PC-3 (cell line): ENCODE measurements around the gene ASCC2. TPM values are rescaled to one million over a fixed set of nuclear protein-coding genes. Genes with fewer than 3 reads are reported as not detected.

Source experiments
- ATAC-seq: fragments of 200-7000 bp; cut with Tn5 transposase; 2 replicates; pipeline ENCODE4 v1.9.1; 2020; ENCODE audit warnings: mild to moderate bottlenecking, moderate library complexity
- BruUV-seq: library from RNA; stranded (reverse); fragments of 400-500 nt; replicated peaks from 2 replicates; lab custom pipeline; 2021; lab: Mats Ljungman, UMichigan
- CTCF ChIA-PET: fragments of 300-600 bp; sonication (Branson Sonifier 250); formaldehyde crosslinking; loops from one replicate; lab custom pipeline; 2022; ENCODE audit warnings: antibody characterized with exemption; lab: Charles Lee
- POLR2A ChIA-PET: fragments of 300-600 bp; sonication (Branson Sonifier 250); formaldehyde crosslinking; loops from one replicate; lab custom pipeline; 2022; ENCODE audit warnings: antibody characterized with exemption; ENCODE audit not compliant: unreplicated experiment; lab: Charles Lee
- DNase-seq: peaks from one replicate; pipeline ENCODE4 v3.0.0-alpha.2; 2015
- H2AFZ ChIP-seq: fragments of 300-600 bp; sonication (generic); 2 replicates; pipeline ENCODE4 v1.6.0; 2016; ENCODE audit warnings: antibody characterized with exemption, low read length
- H3F3A ChIP-seq: fragments of 300-600 bp; sonication (generic); one replicate; pipeline ENCODE4 v1.6.0; 2017; ENCODE audit warnings: antibody characterized with exemption, low read length, control low read depth, mild to moderate bottlenecking; ENCODE audit not compliant: unreplicated experiment
- H3K27ac ChIP-seq: fragments of 300-600 bp; sonication (generic); 2 replicates; pipeline ENCODE4 v1.5.1; 2016; ENCODE audit warnings: mild to moderate bottlenecking, low read length
- H3K27me3 ChIP-seq: fragments of 300-600 bp; sonication (generic); 2 replicates; pipeline ENCODE4 v1.6.1; 2016; ENCODE audit warnings: low read length, mixed read lengths
- H3K36me3 ChIP-seq: fragments of 300-600 bp; sonication (generic); 2 replicates; pipeline ENCODE4 v1.6.1; 2016; ENCODE audit warnings: low read depth, mixed run types, low read length, mixed read lengths
- H3K4me1 ChIP-seq: fragments of 300-600 bp; sonication (generic); 2 replicates; pipeline ENCODE4 v1.5.1; 2016; ENCODE audit warnings: low read length; ENCODE audit not compliant: insufficient read depth
- H3K4me2 ChIP-seq: fragments of 300-600 bp; sonication (generic); 2 replicates; pipeline ENCODE4 v1.6.0; 2016; ENCODE audit warnings: low read length
- H3K4me3 ChIP-seq: fragments of 300-600 bp; sonication (generic); 2 replicates; pipeline ENCODE4 v1.5.1; 2016; ENCODE audit warnings: mild to moderate bottlenecking, low read length, mixed read lengths
- H3K79me2 ChIP-seq: fragments of 300-600 bp; sonication (generic); 2 replicates; pipeline ENCODE4 v1.6.1; 2017; ENCODE audit warnings: low read length, mixed read lengths
- H3K9ac ChIP-seq: fragments of 300-600 bp; sonication (generic); 2 replicates; pipeline ENCODE4 v1.6.0; 2016; ENCODE audit warnings: mild to moderate bottlenecking, low read length
- H3K9me2 ChIP-seq: fragments of 300-600 bp; sonication (generic); replicated peaks from 2 replicates; pipeline ENCODE4 v1.6.1; 2016; ENCODE audit warnings: mixed run types, low read length, mixed read lengths
- H3K9me3 ChIP-seq: fragments of 300-600 bp; sonication (generic); 2 replicates; pipeline ENCODE4 v1.6.1; 2016; ENCODE audit warnings: low read length, mixed read lengths
- H4K20me1 ChIP-seq: fragments of 300-600 bp; sonication (generic); 2 replicates; pipeline ENCODE4 v1.6.1; 2016; ENCODE audit warnings: low read length, mixed read lengths
- EZH2 ChIP-seq: fragments of 300-600 bp; sonication (generic); IDR thresholded peaks from one replicate; pipeline ENCODE4 v1.6.1; 2017; ENCODE audit warnings: antibody characterized with exemption, mild to moderate bottlenecking, low read length; ENCODE audit not compliant: unreplicated experiment
- EZH2phosphoT487 ChIP-seq: fragments of 300-600 bp; sonication (generic); IDR thresholded peaks from 2 replicates; pipeline ENCODE4 v1.6.1; 2018; ENCODE audit warnings: mild to moderate bottlenecking, antibody characterized with exemption, low read length, borderline replicate concordance
- intact Hi-C: fragments of 100-400 bp; cut with micrococcal nuclease; formaldehyde crosslinking; loops from 2 replicates; pipeline ENCODE4 v1.9.0; 2023
- total RNA-seq: library from RNA; depleted of rRNA; stranded (reverse); fragments of >200 nt; gene quantifications from 2 replicates; pipeline ENCODE4 v1.2.3, GENCODE V29; 2014
- TF ChIP-seq, protein P1 (sequence below): fragments of 300-600 bp; sonication (generic); conservative IDR thresholded peaks from 2 replicates; pipeline ENCODE4 v1.5.1; 2017; ENCODE audit warnings: antibody characterized with exemption, low read depth, mild to moderate bottlenecking, low read length

ASCC2 gene
- total RNA-seq, 1 experiment from 2014 or later: 37.0 TPM

DNA sequence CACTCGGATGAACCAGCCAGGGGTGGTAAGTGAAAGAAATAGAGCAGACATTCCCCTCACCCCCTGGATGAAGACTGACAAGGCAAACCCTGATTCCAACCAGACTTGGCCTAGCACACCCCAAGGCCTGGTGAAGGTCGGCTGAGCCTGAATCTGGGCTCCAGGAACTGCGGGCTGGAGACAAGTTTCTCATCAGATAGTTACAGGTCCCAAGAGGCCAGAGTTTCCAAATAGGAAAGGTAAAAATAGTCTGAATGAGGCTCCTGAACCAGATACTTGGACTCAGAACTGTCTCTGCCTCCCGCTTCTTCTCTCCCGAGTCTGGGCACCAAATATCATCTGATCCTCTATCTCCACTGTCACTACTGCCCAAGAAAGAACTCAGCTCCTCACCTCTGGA, 79.1 kb downstream of the ASCC2 start:
- Histone ChIP-seq H3K4me3 (no peak overlapping the region), H3K9me3 (no peaks in the 10 kb centered on the region), H3F3A (peaks cover 4% of the 10 kb centered on the region), H3K27me3 (no peaks in the 10 kb centered on the region), H3K9ac (no peak overlapping the region), H3K9me2 (no peaks in the 10 kb centered on the region), H3K4me1 (no peaks in the 10 kb centered on the region), H2AFZ (no peak overlapping the region), H3K27ac (no peak overlapping the region), H3K79me2 (no peaks in the 10 kb centered on the region), H3K36me3 (no peaks in the 10 kb centered on the region), H3K4me2 (no peak overlapping the region), H4K20me1 (no peaks in the 10 kb centered on the region)
- intact Hi-C loops: no loop called here
- ChIA-PET POLR2A (no interaction called here), CTCF (no interaction called here)
- no peak for TF ChIP-seq EZH2
- TF ChIP-seq, protein P1, sequence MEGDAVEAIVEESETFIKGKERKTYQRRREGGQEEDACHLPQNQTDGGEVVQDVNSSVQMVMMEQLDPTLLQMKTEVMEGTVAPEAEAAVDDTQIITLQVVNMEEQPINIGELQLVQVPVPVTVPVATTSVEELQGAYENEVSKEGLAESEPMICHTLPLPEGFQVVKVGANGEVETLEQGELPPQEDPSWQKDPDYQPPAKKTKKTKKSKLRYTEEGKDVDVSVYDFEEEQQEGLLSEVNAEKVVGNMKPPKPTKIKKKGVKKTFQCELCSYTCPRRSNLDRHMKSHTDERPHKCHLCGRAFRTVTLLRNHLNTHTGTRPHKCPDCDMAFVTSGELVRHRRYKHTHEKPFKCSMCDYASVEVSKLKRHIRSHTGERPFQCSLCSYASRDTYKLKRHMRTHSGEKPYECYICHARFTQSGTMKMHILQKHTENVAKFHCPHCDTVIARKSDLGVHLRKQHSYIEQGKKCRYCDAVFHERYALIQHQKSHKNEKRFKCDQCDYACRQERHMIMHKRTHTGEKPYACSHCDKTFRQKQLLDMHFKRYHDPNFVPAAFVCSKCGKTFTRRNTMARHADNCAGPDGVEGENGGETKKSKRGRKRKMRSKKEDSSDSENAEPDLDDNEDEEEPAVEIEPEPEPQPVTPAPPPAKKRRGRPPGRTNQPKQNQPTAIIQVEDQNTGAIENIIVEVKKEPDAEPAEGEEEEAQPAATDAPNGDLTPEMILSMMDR: no peak
- TF ChIP-seq EZH2phosphoT487: no peak
- no peak for ATAC-seq
- BruUV-seq: no TSS peak
- no peak for DNase-seq

DNA sequence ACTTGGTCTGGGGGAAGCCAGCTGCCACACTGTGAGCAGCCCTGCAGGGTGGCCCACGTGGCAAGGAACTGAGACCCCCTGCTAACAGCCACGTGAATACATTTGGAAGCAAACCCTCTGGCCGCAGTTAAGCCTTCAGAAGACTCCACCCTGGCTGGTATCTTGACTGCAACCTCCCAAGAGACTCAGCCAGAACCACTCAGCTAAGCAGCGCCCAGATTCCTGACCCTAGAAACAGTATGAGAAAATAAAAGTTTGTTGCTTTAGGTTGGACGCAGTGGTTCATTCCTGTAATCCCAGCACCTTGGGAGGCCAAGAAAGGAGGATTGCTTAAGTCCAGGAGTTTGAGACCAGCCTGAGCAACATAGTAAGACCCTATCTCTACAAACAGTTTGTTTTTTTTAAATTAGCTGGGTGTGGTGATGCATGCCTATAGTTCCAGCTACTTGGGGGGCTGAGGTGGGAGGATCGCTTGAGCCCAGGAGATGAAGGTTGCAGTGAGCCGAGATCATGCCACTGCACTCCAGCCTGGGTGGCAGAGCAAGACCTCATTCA, 79.9 kb downstream of the ASCC2 start:
- ATAC-seq: no peak

DNA sequence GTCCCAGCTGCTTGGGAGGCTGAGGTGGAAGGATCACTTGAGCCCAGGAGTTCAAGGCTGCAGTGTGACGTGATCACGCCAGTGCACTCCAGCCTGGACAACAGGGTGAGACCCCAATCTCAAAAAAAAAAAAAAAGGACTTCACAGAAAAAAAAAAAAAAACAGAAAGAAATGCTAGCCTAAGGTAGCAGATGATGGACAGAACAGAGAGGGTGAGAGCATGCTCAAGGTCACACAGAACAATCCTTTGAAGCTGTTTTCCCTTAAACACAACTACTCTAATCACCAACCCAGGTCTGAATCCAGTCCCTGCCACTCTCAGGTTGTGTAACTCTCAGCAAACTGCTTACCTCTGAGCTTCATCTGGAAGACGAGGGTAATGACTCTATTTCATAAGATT, 81.0 kb downstream of the ASCC2 start:
- no peak for ATAC-seq
- no peaks in the 10 kb centered on the region for H3K27me3 ChIP-seq

More for the DNA sequence above, 79.9 kb downstream of the ASCC2 start:
- Histone ChIP-seq H3K4me3 (no peak overlapping the region), H3K27me3 (no peaks in the 10 kb centered on the region), H3K4me1 (no peaks in the 10 kb centered on the region), H3K27ac (no peak overlapping the region), H3K79me2 (no peaks in the 10 kb centered on the region), H4K20me1 (no peaks in the 10 kb centered on the region), H3K9me3 (no peaks in the 10 kb centered on the region), H3K36me3 (no peaks in the 10 kb centered on the region), H2AFZ (no peak overlapping the region), H3K4me2 (no peak overlapping the region), H3K9me2 (no peaks in the 10 kb centered on the region), H3K9ac (no peak overlapping the region), H3F3A (peaks cover 4% of the 10 kb centered on the region)
- intact Hi-C loops: no loop called here
- no peak for TF ChIP-seq EZH2phosphoT487
- TF ChIP-seq EZH2: no peak
- TF ChIP-seq, protein P1: no peak
- no peak for DNase-seq
- BruUV-seq: no TSS peak
- ChIA-PET CTCF (no interaction called here), POLR2A (no interaction called here)

More for the DNA sequence above, 81.0 kb downstream of the ASCC2 start:
- no peaks in the 10 kb centered on the region for H3K79me2 ChIP-seq
- TF ChIP-seq EZH2 (no peak), EZH2phosphoT487 (no peak)
- TF ChIP-seq, protein P1: no peak
- no TSS peak for BruUV-seq
- ChIA-PET CTCF (no interaction called here), POLR2A (no interaction called here)
- no peak overlapping the region for H3K4me3 ChIP-seq
- no peak overlapping the region for H3K4me2 ChIP-seq
- intact Hi-C loops: no loop called here
- H2AFZ ChIP-seq: no peak overlapping the region
- no peaks in the 10 kb centered on the region for H3K9me2 ChIP-seq
- H3K4me1 ChIP-seq: no peaks in the 10 kb centered on the region
- no peak for DNase-seq
- H3K27ac ChIP-seq: no peak overlapping the region
- no peaks in the 10 kb centered on the region for H3F3A ChIP-seq
- no peak overlapping the region for H3K9ac ChIP-seq
- no peaks in the 10 kb centered on the region for H3K36me3 ChIP-seq
- H3K9me3 ChIP-seq: no peaks in the 10 kb centered on the region
- no peaks in the 10 kb centered on the region for H4K20me1 ChIP-seq
